Measurements from ENCODE around the gene SH3GL3.

The SH3GL3 gene

DNA sequence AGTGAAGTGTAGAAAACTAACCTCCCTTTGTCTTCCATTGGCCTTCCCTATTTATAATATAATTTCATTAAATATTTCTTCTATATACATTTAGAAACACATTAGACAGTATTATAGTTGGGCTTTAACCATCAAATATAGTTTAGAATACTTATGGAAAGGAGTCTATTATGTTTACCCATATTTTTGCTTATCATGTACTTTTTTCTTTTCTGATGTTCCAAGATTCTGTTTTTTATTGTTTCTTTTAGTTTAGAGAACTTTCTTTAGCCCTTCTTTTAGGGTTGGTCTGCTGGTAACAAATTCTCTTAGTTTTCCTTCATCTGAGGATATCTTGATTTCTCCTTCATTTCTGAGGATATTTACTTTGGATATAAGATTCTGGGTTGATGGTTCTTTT, 23.7 kb downstream of the SH3GL3 start:
- no peak for DNase-seq

DNA sequence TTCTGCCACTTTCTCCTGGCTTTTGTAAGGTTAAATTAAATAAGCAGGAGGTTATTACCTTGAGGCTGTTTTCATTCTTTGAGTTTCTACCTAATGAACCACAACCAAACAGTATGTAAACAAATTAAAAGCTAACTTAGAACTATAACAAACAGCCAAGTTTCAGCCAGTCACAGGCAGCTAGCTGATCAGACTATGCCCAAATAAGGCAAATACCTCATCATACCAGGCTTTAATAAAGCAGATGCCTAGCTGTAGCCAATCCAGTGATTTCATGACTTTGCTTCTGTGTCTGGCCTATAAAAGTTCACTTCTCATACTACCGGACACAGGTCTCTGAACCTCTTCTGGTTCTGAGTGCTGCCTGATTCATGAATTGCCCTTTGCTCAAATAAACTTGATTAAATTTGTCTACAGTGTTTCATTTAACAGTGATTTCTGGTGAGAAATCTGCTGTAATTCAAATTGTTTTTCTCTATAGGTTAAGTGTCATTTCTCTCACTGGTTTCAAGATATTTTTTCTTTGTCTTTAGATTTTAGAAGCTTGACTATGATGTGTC, 24.2 kb downstream of the SH3GL3 start:
- DNase-seq, result no peak

DNA sequence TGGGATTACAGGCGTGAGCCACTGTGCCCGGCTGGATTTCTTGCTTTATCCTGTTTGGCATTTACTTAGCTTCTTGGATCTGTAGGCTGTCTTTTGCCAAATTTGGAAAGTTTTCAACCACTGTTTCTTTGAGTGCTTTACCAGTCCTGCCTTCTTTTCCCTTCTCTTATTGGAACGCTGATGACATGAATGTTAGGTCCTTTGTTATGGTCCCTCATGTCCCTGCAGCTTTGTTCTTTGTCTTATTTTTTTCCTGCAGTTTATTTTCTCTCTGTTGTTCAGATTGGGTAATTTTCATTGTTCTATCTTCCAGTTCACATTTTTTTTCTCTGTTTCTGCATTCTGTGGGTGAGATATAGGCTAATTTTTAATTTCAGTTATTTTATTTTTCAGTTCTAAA, 25.0 kb downstream of the SH3GL3 start:
- DNase-seq, result no peak

DNA sequence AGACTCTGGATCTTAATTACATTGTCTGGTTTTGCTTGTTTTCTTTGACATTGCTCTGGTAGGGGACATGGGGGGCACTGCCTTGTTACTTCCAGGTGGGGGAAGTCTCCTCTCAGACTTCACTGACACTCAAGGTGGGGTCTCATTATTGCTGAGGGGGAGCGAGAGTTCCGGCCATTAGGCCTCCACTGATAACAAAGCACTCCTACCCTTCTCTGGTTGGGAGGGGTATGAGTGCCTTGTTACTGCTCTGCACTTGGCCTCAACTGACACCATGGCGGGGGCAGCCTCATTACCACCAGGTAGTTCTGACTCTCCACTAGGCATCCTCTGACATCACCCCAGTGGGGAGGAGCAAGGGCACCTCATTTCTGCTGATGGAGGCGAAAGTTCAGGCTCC, 25.7 kb downstream of the SH3GL3 start:
- no peak for DNase-seq

DNA sequence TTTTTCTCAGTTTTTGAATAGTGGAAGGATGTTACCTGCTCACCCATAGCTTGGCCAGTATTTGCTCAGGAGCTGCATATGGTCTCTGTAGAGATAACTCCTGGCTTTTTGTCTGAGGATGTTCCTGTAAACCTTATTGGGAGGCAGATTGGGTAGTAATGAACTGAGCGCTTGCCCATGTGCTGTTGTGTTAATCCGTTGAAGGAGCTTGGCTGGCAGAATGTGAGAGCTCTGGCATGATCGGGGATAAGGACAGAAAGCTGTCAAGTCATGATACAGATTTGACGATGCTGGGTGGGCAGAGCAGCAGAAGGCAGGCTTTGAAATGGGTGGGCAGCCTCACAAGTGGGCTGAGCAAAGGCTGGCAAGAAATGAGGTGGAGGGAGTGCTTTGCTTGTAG, 27.4 kb downstream of the SH3GL3 start:
- no peak for DNase-seq

DNA sequence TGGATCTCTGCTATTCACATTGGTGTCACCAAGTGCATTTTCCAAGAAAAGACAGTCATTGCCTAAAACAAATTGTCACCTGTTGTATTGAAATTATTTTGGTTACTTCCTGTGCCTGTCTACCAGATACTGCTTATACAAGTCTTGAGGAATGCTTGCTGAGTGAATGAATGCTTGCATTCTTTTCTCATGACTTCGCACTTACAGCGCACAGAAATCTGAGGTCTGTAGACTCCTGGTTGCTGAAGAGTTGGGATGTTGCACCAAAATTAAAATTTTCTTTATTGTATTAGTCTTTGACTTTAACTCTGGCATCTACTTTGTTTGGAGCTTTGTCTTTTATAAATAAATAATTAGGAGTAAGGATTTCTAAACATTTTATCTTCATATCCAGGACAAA, 28.4 kb downstream of the SH3GL3 start:
- no peak for DNase-seq

DNA sequence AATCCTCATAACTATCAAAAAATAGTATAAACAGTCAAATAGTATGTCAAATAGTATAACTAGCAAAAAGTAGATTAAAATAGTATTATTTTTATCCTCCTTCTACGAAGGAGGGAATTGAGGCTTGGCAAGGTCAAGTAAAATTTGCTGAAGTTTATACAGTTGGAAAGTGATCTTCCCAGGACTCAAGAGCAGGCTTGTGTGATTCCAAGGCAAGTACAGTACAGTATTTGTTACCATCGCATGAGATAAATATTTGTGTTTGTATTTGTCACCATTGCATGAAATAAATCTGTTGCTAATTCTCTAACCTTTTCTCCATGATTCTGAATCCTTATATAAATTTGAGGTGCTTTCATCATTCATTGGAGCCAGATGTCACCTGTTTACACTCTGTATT, 28.9 kb downstream of the SH3GL3 start:
- no peak for DNase-seq

DNA sequence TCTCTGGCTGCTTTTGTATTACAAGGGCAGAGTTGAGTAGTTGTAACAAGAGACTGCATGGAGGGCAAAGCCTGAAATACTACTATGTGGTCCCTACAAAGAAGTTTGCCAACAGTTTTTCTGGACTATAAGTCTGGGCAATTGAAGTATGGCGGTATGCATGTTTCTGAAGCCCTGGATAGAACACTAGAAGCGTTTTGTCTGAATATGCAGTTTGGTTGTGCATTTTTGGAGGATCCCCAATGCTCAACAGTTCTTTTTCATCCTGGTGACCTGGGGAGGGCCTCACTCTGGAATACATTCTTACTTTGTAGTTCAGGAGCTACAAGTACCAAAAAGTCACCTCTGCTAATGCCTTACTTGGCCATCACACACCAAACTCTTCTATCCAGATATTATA, 29.6 kb downstream of the SH3GL3 start:
- DNase-seq, result no peak

DNA sequence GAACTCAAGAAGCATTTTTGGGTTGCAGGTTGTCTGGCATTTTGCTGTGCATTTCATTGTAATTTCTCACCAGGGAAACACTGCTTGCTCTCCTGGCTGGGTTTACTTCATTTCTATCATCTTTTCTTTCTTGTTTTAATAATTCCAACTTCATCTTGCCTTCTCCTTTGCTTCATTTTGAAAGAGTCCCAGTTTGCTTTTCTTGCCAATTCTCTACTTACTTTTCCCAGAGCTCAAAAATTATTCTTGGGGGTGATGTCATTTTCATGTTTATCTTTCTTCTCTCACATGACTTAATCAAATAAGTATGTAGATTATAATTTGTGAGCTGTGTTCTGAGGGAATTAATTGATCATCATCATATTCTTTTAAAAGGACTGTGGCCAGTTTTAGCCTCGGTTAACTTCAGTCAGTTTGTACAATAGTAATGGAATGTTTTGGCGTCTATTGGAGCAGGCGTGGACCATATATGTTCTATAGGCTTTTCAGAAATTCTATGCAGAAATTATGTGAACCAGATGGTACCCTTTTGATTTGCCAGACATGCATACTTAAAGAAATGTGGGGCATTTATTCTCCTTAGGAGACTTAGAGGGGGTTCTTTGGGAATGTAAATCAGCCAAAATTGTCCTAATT, 30.1 kb downstream of the SH3GL3 start:
- DNase-seq, result no peak

DNA sequence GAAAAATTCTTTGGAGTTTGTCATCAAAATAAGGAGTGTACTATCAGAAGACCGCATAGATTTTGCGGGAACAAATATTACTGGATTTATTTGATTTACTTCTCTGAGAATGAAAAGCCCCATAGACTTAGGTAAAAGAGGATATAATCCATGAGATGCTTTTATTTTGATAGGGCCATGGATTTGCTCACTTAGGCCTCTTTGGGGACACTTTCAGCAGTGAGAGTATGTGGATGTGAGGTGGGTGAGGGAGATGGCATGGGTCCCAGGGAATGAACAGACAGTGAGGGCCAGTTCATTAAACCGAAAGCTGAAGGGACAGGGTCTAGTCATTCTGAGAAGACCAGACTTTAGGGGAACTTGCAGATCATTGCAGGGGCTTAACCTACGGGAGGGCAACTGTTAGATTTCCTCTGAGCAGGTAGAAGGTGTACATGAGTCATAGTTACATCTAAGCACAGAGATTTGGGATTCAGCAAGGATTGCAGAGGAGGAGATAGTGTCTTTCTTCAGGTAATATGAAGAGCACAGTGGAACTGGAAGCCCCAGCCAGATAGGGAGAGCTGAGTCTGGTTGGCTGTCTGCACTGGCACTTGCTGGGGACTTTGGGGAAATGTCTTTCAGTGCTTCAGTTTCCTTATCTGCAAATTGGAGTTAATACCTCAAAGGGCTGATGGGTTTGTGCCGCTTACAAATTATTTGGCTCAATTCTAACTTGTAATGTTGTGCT, 30.8 kb downstream of the SH3GL3 start:
- no peak for DNase-seq

DNA sequence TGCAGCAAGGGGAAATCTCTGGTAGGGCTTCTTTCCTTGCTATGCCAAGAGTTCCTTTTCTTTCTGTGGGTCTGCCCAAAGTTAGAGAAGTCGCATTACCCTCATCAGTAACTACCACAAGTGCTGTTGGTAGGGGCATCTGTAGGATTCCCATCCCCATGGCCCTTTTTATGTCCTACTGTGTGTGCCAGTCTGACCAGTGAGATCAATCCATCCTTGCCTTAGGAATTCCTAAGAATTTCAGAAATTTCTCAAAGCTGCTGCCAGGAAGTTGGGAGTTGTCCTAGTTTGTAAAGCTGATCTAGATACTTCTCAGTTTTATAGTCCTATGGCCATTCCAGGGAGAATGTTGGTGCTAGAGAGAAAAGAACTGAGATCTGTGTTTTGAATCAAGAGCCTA, 36.5 kb downstream of the SH3GL3 start:
- DNase-seq, result no peak

DNA sequence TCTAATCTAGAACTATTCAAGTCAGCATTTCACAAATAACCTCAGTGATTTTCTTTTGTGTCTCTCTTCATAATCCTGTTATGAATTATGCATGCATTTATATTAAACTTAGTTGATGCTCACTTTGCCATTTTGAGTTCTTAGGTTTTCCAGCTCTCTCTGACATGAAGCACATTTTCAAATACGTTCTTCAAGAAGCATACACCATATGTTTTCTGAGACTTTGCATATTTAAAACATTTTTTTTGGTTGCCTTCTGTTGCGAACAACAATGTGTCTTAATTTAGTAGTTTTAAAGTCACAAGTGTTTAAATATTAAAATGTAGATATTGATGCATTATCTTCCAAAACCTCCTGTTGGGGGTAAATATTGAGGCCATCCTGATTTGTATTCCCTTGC, 37.5 kb downstream of the SH3GL3 start:
- DNase-seq, result no peak

DNA sequence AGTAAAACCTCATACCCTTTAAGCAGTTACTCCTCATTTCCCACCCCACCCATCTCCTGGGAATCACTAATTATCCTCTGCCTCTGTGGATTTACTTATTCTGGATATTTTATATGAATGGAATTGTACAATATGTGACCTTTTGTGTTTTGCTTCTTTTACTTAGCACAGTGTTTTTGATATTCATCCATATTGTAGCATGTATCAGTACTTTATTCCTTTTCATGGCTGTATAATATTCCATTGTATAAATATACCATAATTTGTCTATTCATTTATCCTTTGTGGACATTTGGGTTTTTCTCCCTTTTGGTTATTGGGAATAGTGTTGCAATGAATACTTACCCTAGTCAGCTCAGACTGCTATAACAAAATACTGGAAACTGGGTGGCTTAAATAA, 39.2 kb downstream of the SH3GL3 start:
- DNase-seq, result no peak

DNA sequence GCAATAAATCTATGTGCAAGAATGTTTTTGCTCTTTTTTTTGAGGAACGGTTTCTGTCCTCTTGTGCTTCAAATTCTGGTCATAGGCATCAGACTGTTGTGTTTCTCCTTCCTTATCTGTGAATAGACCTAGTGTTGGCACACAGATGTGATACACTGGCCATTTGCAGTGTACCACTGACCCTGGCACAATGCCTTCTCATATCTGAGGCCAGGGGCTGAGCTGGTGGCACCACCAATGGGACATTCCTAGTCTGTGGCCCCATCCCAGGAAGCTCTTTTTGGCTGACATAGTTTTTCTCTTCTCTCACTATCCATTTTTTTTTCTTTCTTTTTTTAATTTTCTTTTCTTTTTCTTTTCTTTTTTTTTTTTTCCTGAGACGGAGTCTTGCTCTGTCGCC, 40.4 kb downstream of the SH3GL3 start:
- no peak for DNase-seq

DNA sequence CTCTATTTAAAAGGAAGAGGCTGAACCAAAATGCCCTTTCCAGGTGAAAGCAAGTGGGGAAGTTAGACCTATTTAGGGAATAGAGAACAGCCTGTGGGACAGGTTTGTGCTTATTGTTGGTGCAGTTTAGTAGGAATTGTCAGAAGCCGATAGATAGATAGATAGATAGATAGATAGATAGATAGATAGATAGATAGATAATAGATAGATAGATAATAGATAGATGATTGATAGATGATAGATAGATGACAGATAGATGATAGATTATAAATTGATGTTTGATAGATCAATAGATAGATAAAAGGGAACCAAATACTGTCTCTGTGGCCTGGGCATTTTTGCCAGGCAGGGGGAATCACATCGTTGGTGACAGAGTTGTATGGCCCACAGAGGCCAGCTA, 42.5 kb downstream of the SH3GL3 start:
- DNase-seq, result no peak

DNA sequence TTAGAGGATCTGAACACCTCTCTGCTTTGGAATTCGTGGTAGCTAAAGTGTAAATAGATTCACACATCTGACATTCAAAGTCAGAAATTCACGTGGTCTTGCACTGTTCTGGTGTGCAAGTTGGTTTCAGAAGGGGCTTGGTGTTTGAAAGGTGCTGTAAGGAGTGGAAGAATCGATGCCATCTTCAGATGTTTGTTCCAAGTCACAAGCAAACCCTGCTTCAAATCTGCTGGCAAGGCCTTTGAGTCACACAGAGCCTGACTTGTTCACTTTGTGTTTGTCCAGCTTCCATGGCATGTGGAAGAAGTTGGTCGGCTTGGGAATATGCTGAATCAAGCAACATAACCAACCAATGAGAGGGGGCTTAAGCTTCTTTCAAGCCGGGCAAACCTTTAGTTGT, 44.3 kb downstream of the SH3GL3 start:
- DNase-seq, result no peak

DNA sequence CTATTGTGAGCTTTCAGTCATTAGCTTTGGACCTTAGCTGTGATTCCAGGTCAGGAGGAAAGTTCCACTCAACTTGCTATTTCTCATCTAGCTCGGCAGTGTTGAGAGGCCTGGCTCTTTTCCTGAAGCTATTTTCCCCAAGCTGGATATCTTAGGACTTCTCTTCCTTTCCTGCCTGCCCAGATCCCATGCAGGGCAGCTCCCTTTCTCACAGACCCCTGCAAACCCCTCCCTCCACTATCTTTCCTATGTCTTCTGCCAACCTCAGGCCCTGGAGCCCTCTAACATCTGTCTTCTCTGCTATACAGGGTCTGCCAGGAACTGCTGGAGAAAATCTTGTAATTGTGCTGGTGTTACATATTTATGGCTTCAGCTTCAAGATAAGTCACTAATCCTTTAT, 49.6 kb downstream of the SH3GL3 start:
- DNase-seq, result no peak

DNA sequence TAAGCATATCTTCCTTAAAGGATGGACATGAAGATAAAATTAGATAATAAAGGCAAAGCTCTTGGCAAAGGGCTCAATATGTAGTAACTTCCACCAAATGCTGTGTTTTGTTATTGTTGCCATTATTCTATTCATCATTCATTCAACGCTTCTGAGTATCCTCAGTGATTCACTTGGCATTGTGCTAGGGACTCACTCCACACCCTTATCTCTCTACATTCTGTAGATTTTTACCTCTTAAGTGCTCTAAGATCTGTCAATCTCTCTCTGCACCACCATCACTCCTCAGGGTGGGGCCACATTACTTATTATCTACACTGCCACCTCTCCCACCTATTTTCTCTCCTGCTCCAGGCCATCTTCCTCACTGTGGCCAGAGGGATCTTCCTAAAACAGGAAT, 51.2 kb downstream of the SH3GL3 start:
- no peak for DNase-seq

DNA sequence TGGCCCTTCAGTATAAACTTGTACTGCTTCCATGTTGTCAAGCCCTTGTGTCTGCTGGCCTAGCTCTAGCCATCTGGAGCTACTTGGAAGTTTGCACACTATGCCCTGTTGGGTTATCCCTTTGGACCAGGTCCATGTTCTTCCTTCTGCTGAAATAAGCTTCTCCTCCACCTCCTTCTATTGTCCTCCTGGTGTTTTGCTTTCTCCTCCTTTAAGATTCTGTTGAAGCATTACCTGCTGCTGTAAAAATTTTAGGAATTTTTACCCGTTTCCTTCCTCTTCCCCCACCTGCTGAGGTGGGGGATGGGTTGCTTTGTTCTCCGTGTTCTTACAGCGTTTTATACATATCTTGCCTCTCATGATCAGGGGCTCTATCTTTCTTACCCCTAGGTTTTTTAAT, 51.7 kb downstream of the SH3GL3 start:
- no peak for DNase-seq

DNA sequence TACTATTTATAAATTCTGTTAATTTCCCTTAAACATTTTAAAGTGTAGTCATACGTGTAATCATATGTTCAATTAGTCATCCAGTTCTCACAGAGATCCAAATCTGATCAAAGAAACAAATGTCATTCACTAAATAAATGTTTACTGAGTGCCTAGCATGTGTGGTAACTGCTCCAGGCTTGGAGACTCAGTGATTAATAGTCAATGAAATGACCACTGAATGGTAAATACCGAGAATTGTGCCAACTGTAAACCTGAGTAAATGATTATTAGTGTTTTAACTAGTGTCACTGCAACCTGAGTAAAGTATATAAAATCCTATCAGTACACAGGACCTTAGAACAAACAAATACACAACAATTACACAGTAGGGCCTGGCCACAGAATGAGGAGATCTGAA, 52.3 kb downstream of the SH3GL3 start:
- DNase-seq, result no peak

DNA sequence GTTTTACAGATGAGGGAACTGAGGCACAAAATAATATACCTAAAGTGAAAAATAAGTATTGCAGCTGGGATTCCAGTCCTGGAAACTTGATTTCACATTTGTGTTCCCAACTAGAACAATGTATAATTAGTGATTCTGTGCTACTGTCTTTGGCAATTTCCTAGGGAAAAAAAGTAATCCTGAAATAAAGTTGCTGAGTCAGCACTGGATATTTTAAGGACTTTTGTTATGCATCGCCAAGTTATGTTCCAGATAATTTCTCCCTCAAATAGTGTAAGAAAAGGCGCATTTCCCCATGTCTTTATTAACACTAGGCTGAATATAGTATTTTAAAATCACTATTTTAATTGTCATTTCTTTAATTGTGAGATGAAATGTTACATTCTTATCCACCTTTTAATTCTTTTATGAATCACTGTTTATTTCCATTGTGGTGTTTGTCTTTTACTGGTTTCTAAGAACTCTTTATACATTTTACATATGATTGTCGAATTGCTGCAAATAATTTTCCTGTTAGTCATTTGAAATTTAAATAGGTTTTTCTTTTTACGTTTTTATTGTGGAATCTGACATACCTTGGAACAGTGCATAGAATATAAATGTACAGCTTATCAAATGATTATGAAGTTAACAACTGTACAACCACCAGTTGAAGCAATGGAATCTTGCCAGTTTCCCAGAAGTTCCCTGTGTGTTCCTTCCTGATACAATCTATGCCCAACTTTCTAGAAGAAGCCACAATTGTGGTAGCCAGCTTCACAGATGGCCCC, 56.6 kb downstream of the SH3GL3 start:
- DNase-seq, result no peak

DNA sequence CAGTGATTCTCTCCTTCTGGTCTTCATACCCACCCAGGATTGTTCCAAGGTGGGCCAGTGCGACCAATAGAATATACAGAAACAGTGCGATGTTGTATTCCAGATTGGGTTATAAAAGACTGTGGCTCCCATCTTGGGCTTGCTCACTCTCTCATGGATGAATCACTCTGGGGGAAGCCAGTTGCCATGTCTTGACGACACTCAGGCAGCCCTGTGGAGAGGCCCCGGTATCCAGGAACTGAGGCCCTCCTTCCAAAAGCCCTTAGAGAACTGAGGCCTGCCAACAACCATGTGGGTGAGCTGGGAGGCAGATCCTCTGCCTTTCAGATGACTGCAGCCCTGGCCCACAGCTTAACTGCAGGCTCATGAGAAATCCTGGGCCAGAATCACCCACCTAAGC, 57.2 kb downstream of the SH3GL3 start:
- no peak for DNase-seq

DNA sequence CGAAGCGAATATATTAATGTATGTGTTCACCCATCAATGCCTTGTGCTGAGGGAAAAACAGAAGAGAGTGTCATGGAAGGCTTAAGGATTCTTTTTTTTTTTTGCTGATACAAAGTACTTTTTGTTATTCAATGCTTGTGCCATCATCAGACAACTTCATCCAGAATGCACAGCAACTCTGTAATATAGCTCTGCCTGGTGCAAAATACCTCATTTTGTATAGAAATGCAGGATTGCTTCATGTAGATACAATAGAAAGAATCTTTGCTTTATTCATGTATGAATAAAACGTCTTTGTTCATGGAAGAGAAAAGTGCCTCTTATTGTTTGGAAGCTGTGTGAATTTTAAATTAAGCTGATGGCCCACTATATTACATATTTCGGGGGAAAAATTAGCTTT, 62.9 kb downstream of the SH3GL3 start:
- DNase-seq, result no peak

DNA sequence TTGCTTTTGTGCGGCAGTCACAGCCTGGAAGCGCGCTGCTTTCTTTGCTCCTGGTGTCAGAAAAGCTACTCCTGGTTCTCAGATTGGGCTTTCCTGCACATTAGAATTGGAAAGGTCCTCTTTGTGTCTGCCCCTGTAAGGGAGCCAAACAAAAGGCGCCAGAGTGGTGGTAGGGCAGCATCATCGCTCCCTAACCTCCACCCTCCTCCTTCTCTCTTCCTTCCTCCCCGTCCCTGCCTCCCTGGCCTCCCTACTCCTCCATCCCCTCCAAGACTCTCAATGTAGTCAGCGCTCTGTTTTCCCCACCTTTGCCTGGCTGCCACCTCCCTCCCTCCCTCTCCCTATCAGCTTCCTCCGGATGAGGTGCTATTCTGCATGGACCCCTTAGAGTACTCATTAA, 65.3 kb downstream of the SH3GL3 start:
- no peak for DNase-seq

All from NCI-H146 (cell line).